Keratinocyte (primary cell): ENCODE data around the gene PLCXD1. TPM values are rescaled to one million over a fixed set of nuclear protein-coding genes. Genes with fewer than 3 reads are reported as not detected.

Experiments used
- DNase-seq: peaks from one replicate; pipeline ENCODE4 v3.0.0-alpha.2; 2011; ENCODE audit warnings: low read depth, missing footprints, low spot score
- FAIRE-seq: peaks from 2 replicates; lab custom pipeline; 2011; peaks lifted over from hg19 to GRCh38; lab: Jason Lieb, UNC
- H2AFZ ChIP-seq: 2 replicates; pipeline ENCODE4 v1.6.0; 2012; ENCODE audit warnings: low read length, control low read depth, inconsistent platforms; ENCODE audit not compliant: control insufficient read depth
- H3K27ac ChIP-seq: 2 replicates; pipeline ENCODE4 v1.5.1; 2011; ENCODE audit warnings: low read length; ENCODE audit not compliant: control insufficient read depth, insufficient read depth
- H3K27me3 ChIP-seq: 3 replicates; pipeline ENCODE4 v1.6.0; 2011; ENCODE audit warnings: low read length; ENCODE audit not compliant: control insufficient read depth, insufficient read depth; ENCODE audit errors: extremely low read depth
- H3K36me3 ChIP-seq, 2 experiments: 2 replicates in 1 of 2; 3 replicates in 1 of 2; pipeline ENCODE4 v1.5.1; 2011; ENCODE audit warnings: low read length in 2 of 2, mild to moderate bottlenecking in 1 of 2; ENCODE audit not compliant: control insufficient read depth in 2 of 2, insufficient read depth in 2 of 2; ENCODE audit errors: extremely low read depth in 1 of 2
- H3K4me1 ChIP-seq: 3 replicates; pipeline ENCODE4 v1.5.1; 2011; ENCODE audit warnings: low read length; ENCODE audit not compliant: control insufficient read depth, insufficient read depth; ENCODE audit errors: extremely low read depth
- H3K4me2 ChIP-seq: 3 replicates; pipeline ENCODE4 v1.6.0; 2011; ENCODE audit warnings: low read depth, low read length; ENCODE audit not compliant: control insufficient read depth, insufficient read depth; ENCODE audit errors: extremely low read depth
- H3K4me3 ChIP-seq, 3 experiments: fragments of 200-600 bp in 1 of 3; sonication (generic) in 1 of 3; 2 replicates in 2 of 3; 3 replicates in 1 of 3; pipeline ENCODE4 v1.5.1; 2011 to 2016; ENCODE audit warnings: low read length in 3 of 3, mild to moderate bottlenecking in 3 of 3, control low read depth in 2 of 3, inconsistent platforms in 1 of 3, low read depth in 1 of 3, mixed read lengths in 1 of 3, mixed run types in 1 of 3, moderate library complexity in 1 of 3; ENCODE audit not compliant: control insufficient read depth in 2 of 3, insufficient read depth in 2 of 3; ENCODE audit errors: extremely low read depth in 1 of 3
- H3K79me2 ChIP-seq: 2 replicates; pipeline ENCODE4 v1.6.0; 2012; ENCODE audit warnings: low read length; ENCODE audit not compliant: control insufficient read depth, insufficient read depth
- H3K9ac ChIP-seq: 3 replicates; pipeline ENCODE4 v1.6.0; 2011; ENCODE audit warnings: low read length; ENCODE audit not compliant: control insufficient read depth, insufficient read depth; ENCODE audit errors: extremely low read depth
- H3K9me1 ChIP-seq: 3 replicates; pipeline ENCODE4 v1.6.0; 2011; ENCODE audit warnings: low read length; ENCODE audit not compliant: control insufficient read depth, insufficient read depth; ENCODE audit errors: extremely low read depth
- H3K9me3 ChIP-seq: 2 replicates; pipeline ENCODE4 v1.5.1; 2012; ENCODE audit warnings: low read depth, low read length; ENCODE audit not compliant: control insufficient read depth
- H4K20me1 ChIP-seq: 3 replicates; pipeline ENCODE4 v1.6.0; 2011; ENCODE audit warnings: low read length; ENCODE audit not compliant: control insufficient read depth, insufficient read depth; ENCODE audit errors: extremely low read depth
- EZH2 ChIP-seq: IDR thresholded peaks from one replicate; pipeline ENCODE4 v1.6.1; 2012; ENCODE audit warnings: inconsistent platforms, mild to moderate bottlenecking, low read length, moderate library complexity
- dilution Hi-C: fragments of 300-500 bp; cut with MboI; formaldehyde crosslinking; loops from one replicate; pipeline ENCODE4 v1.7.0; 2020; ENCODE audit warnings: low sequenced_read_pairs; ENCODE audit not compliant: extremely low pct_ligation_motif_present
- polyA plus RNA-seq, 5 experiments: library from polyadenylated mRNA; depleted of rRNA in 3 of 5; stranded (reverse) in 3 of 5; stranded (forward) in 1 of 5; unstranded in 1 of 5; fragments of >200 nt; gene quantifications; 1 replicate in 1 of 5; 2 replicates in 3 of 5; 3 replicates in 1 of 5; pipeline versions ENCODE4 v1.2.1 to v1.2.3, GENCODE V29; 2011 to 2012; ENCODE audit warnings: missing spikeins in 2 of 5, low read depth in 1 of 5, low replicate concordance in 1 of 5
- TF ChIP-seq, protein P1 (sequence below), 3 experiments: IDR thresholded peaks in 1 of 3; conservative IDR thresholded peaks in 1 of 3; optimal IDR thresholded peaks in 1 of 3; 2 replicates in 2 of 3; 3 replicates in 1 of 3; pipeline versions ENCODE3 to v1.5.1; 2011; ENCODE audit warnings: low read length in 3 of 3, mild to moderate bottlenecking in 3 of 3, moderate library complexity in 2 of 3, control low read depth in 1 of 3, inconsistent platforms in 1 of 3; ENCODE audit not compliant: insufficient read depth in 2 of 3; ENCODE audit errors: extremely low read depth in 1 of 3

PLCXD1 gene
- polyA plus RNA-seq, 1 donor (not counting 4 experiments of a cell fraction or from before 2014, with no cell fraction given): 6.3 TPM

DNA sequence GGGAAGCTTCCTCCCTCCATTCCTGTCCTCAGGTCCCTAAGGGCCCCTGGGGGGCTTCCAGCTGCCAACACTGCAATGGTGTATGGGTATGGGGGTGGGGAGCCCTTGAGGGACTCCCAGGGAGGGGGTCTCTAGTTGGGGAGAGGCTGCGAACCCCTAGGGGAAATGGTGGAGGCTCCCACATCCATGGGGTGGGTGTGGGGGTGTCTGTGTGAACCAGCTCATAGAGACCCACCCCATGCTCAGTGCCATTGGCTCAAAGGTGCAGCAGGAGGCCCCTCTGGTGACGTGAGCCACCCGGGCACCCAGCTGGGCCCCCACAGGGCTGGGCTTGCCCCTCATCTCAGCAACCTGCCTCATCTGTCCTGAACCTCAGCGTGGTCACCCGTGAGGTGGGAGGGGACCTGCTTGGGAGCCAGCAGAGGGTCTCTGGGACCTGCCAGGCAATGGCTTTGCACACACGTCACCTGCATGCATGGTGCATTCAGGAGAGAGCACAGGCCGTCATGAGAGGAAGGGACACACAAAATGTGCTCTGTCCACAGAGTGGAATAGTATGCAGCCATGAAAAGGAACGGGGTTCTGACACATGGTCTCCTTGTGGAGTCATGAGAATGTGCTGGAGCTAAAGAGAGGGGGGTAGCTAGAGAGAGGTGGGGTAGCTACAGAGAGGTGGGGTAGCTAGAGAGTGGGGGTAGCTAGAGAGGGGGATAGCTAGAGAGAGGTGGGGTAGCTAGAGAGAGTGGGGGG lies 22.7 kb upstream of the PLCXD1 start:
- no peak overlapping the region for H3K4me3 ChIP-seq
- peaks cover 12% of the 10 kb centered on the region for H3K4me1 ChIP-seq
- H4K20me1 ChIP-seq: no peaks in the 10 kb centered on the region
- FAIRE-seq (no peak), DNase-seq (no peak)
- H3K9ac ChIP-seq: no peak overlapping the region
- no peaks in the 10 kb centered on the region for H3K27me3 ChIP-seq
- no peak overlapping the region for H3K27ac ChIP-seq
- no peak overlapping the region for H3K4me2 ChIP-seq
- TF ChIP-seq EZH2: no peak
- TF ChIP-seq, protein P1, sequence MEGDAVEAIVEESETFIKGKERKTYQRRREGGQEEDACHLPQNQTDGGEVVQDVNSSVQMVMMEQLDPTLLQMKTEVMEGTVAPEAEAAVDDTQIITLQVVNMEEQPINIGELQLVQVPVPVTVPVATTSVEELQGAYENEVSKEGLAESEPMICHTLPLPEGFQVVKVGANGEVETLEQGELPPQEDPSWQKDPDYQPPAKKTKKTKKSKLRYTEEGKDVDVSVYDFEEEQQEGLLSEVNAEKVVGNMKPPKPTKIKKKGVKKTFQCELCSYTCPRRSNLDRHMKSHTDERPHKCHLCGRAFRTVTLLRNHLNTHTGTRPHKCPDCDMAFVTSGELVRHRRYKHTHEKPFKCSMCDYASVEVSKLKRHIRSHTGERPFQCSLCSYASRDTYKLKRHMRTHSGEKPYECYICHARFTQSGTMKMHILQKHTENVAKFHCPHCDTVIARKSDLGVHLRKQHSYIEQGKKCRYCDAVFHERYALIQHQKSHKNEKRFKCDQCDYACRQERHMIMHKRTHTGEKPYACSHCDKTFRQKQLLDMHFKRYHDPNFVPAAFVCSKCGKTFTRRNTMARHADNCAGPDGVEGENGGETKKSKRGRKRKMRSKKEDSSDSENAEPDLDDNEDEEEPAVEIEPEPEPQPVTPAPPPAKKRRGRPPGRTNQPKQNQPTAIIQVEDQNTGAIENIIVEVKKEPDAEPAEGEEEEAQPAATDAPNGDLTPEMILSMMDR (optimal IDR thresholded peaks at IDR 0.05 in 1 of 3, IDR thresholded peaks at IDR 0.05 in 1 of 3, conservative IDR thresholded peaks at IDR 0.05 in 1 of 3; ENCODE audit: extremely low read depth in 1 of 3, insufficient read depth in 2 of 3, low read length in 3 of 3): no peak
- no peaks in the 10 kb centered on the region for H3K79me2 ChIP-seq
- peaks cover 3% of the 10 kb centered on the region for H3K9me3 ChIP-seq
- no peaks in the 10 kb centered on the region for H3K9me1 ChIP-seq
- no peaks in the 10 kb centered on the region for H3K36me3 ChIP-seq
- dilution Hi-C loops: no loop called here
- H2AFZ ChIP-seq: no peak overlapping the region

- Histone ChIP-seq H2AFZ (no peak overlapping the region), H3K9me3 (peaks cover 3% of the 10 kb centered on the region), H3K79me2 (no peaks in the 10 kb centered on the region), H3K9me1 (no peaks in the 10 kb centered on the region), H4K20me1 (no peaks in the 10 kb centered on the region), H3K4me1 (peaks cover 12% of the 10 kb centered on the region), H3K4me3 (no peak overlapping the region), H3K36me3 (no peaks in the 10 kb centered on the region), H3K27me3 (no peaks in the 10 kb centered on the region), H3K9ac (no peak overlapping the region), H3K4me2 (no peak overlapping the region), H3K27ac (no peak overlapping the region)
- no peak for FAIRE-seq
- dilution Hi-C loops: no loop called here
- TF ChIP-seq, protein P1 (optimal IDR thresholded peaks at IDR 0.05 in 1 of 3, IDR thresholded peaks at IDR 0.05 in 1 of 3, conservative IDR thresholded peaks at IDR 0.05 in 1 of 3; ENCODE audit: extremely low read depth in 1 of 3, insufficient read depth in 2 of 3, low read length in 3 of 3): no peak
- no peak for TF ChIP-seq EZH2
- no peak for DNase-seq
Observed at GRCh38 chrX:259692-260355, 21.4 kb upstream of the PLCXD1 start.
